OCI-LY7 (cell line): ENCODE results near the gene IRF2.

ENCODE experiments used
- CTCF ChIP-seq: fragments of 200-600 bp; sonication (generic); conservative IDR thresholded peaks from 2 replicates; pipeline ENCODE4 v1.5.1; 2014; ENCODE audit warnings: mild to moderate bottlenecking, antibody characterized with exemption, low read length, moderate library complexity, mixed read lengths
- EZH2phosphoT487 ChIP-seq: fragments of 200-600 bp; sonication (generic); IDR thresholded peaks from 2 replicates; pipeline ENCODE4 v1.6.1; 2018; ENCODE audit warnings: low read depth, borderline replicate concordance, mild to moderate bottlenecking, mixed run types, antibody characterized with exemption, low read length, moderate library complexity, mixed read lengths

- TF ChIP-seq CTCF = no peak
- TF ChIP-seq EZH2phosphoT487 = no peak
These were observed 36.0 kb downstream of the IRF2 start for GRCh38 chr4:184438375-184438774.
